HG03342 (cell line): ENCODE results near the gene C1orf226.

Source experiments
- ATAC-seq: cut with Tn5 transposase; IDR thresholded peaks from one replicate; pipeline ENCODE4 v1.9.1; 2021; ENCODE audit warnings: mild to moderate bottlenecking, moderate library complexity; ENCODE audit not compliant: unreplicated experiment

The C1orf226 gene

GRCh38 chr1:162384116-162384515 lies 2.6 kb downstream of the C1orf226 start:
- ATAC-seq, result no peak

GRCh38 chr1:162384601-162385279 lies 3.2 kb downstream of the C1orf226 start:
- no peak for ATAC-seq

- no peak for ATAC-seq
These were observed 3.7 kb downstream of the C1orf226 start for GRCh38 chr1:162385280-162385623.

GRCh38 chr1:162385702-162386101 lies 4.2 kb downstream of the C1orf226 start:
- no peak for ATAC-seq

GRCh38 chr1:162386292-162387225 lies 5.0 kb downstream of the C1orf226 start:
- ATAC-seq, result no peak

- ATAC-seq, result no peak
These were observed 5.9 kb downstream of the C1orf226 start for GRCh38 chr1:162387226-162388082.

- ATAC-seq, result no peak
These were observed 6.6 kb downstream of the C1orf226 start for GRCh38 chr1:162388083-162388594.

- no peak for ATAC-seq
These were observed 7.1 kb downstream of the C1orf226 start for GRCh38 chr1:162388615-162389014.

- peak; percentile 49 for ATAC-seq
These were observed 7.7 kb downstream of the C1orf226 start for GRCh38 chr1:162389021-162389818.

- ATAC-seq, result no peak
These were observed 8.4 kb downstream of the C1orf226 start for GRCh38 chr1:162389971-162390370.

- no peak for ATAC-seq
These were observed 9.1 kb downstream of the C1orf226 start for GRCh38 chr1:162390396-162391185.

- peak; percentile 49 for ATAC-seq
These were observed 10.4 kb downstream of the C1orf226 start for GRCh38 chr1:162391790-162392563.

- no peak for ATAC-seq
These were observed 14.8 kb downstream of the C1orf226 start for GRCh38 chr1:162396201-162396906.

- no peak for ATAC-seq
These were observed 15.5 kb downstream of the C1orf226 start for GRCh38 chr1:162397039-162397448.

GRCh38 chr1:162397943-162398560 lies 16.5 kb downstream of the C1orf226 start:
- ATAC-seq, result no peak

- ATAC-seq, result no peak
These were observed 17.6 kb downstream of the C1orf226 start for GRCh38 chr1:162398999-162399580.

GRCh38 chr1:162400790-162401355 lies 19.3 kb downstream of the C1orf226 start:
- ATAC-seq, result no peak
